Endothelial cell of coronary artery (primary cell): ENCODE results near the gene ACYP2. TPM values are rescaled to one million over a fixed set of nuclear protein-coding genes. Genes with fewer than 3 reads are reported as not detected.

ENCODE experiments used
- total RNA-seq: library from RNA; depleted of rRNA; stranded (reverse); fragments of >200 nt; gene quantifications from 2 replicates; pipeline ENCODE4 v1.2.3, GENCODE V29; 2014

ACYP2 gene
- total RNA-seq: 3.9 and 6.6 TPM in 2 replicates

DNA sequence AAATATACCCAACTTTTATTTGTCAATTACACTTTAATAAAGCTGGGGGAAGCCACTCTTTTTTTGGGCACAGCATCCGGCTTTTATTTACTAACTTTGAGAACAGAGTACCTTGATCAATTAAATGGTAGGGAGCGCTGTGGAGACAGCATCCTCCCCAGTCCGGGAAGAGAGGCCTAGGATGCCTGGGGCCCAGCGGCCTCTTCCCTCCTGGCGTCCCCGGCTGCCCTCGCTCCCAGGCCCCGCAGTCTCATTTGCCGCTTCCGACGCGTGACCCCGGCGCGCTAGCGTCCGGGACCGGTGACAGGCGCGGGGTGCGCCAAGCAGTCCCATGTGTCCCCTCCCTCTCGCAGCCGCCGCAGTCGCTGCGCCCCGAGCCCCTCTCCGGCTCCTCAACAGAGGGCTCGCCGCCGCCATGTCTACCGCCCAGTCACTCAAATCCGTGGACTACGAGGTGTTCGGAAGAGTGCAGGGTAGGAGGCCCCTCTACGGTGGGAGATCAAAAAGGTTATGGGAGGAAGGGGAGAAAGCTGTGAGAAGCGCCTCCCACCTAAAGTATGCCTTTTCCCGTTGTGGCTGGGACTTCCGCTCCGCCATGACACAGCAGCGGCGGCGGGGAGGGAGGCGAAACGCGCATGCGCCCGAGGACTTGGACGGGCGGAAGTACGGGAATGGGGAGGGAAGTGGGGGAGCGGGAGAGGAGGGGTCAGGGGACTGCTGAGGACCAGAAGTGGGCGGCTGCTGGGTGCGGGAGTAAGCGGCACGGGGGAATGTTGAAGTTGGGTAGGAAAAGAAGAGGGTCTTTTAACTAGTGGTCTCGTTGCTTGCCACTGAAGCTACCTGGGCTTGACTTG, at the start of gene ACYP2:
Gene ACYP2, plus strand, starts transcription at position 332 of the 854 bp plus-strand sequence.

DNA sequence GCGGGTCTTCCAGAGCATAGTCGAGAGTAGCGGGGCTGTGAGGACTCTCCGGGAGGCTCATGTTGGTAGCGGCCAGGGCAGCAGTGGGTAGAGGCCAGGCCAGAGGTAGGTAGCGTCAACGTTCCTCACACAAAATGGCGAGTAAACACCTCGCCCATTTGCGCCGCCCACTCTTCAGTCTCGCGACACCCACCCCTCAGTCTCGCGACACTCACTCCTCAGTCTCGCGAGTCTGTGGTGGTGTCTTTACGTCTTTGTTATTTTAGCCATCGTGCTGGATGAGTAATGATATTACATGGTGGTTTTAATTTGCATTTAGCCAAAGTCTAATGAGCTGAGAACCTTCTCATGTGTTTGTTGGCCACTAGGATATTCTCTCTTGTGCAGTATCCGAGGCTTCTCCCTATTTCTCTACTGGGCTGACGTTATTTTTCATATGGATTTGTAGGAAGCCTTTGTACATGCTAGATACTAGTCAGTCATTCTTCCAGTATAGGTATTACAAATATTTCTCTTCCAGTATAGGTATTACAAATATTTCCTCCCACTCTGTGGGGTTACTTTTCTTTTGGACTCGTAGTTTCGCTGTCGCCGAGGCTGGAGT, 140.8 kb downstream of the ACYP2 start, which contains the start of gene TSPYL6:
Gene TSPYL6, minus strand, starts transcription at position 139 of the 604 bp plus-strand sequence. Its CDS starts 78 bp downstream, at position 61.

Other genes with a start within 250 kb of the ACYP2 start
- gene PSME4, start 144.6 kb upstream of the ACYP2 start, total RNA-seq: 35.6 and 42.6 TPM in 2 replicates
- gene TSPYL6, start 140.6 kb downstream of the ACYP2 start, total RNA-seq: not detected in 2 replicates